Smooth muscle cell (in vitro differentiated cells): ENCODE results near the gene CCDC60. TPM values are rescaled to one million over a fixed set of nuclear protein-coding genes. Genes with fewer than 3 reads are reported as not detected.

Experiments used
- DNase-seq: peaks from one replicate; lab custom pipeline; 2025; ENCODE audit not compliant: unreplicated experiment; lab: John Stamatoyannopoulos, UW
- H2AFZ ChIP-seq: fragments of 200-600 bp; sonication (generic); 2 replicates; pipeline ENCODE4 v1.6.0; 2016; ENCODE audit warnings: antibody characterized with exemption, low read depth, mild to moderate bottlenecking
- H3F3A ChIP-seq: fragments of 200-600 bp; sonication (generic); 2 replicates; pipeline ENCODE4 v1.6.0; 2017; ENCODE audit warnings: antibody characterized with exemption, low read depth
- H3K27ac ChIP-seq: fragments of 200-600 bp; sonication (generic); 2 replicates; pipeline ENCODE4 v1.5.1; 2016; ENCODE audit warnings: low read depth, mild to moderate bottlenecking
- H3K27me3 ChIP-seq: fragments of 200-600 bp; sonication (generic); 2 replicates; pipeline ENCODE4 v1.6.1; 2016; ENCODE audit warnings: low read depth, mild to moderate bottlenecking
- H3K36me3 ChIP-seq: fragments of 200-600 bp; sonication (generic); 2 replicates; pipeline ENCODE4 v1.5.1; 2016; ENCODE audit warnings: low read depth
- H3K4me1 ChIP-seq: fragments of 200-600 bp; sonication (generic); 2 replicates; pipeline ENCODE4 v1.5.1; 2016; ENCODE audit warnings: low read depth
- H3K4me2 ChIP-seq: fragments of 200-600 bp; sonication (generic); 2 replicates; pipeline ENCODE4 v1.6.0; 2016; ENCODE audit warnings: mild to moderate bottlenecking
- H3K4me3 ChIP-seq: fragments of 200-600 bp; sonication (generic); 2 replicates; pipeline ENCODE4 v1.5.1; 2016; ENCODE audit warnings: mild to moderate bottlenecking
- H3K79me2 ChIP-seq: fragments of 200-600 bp; sonication (generic); 2 replicates; pipeline ENCODE4 v1.6.0; 2016; ENCODE audit warnings: low read depth, mild to moderate bottlenecking
- H3K9ac ChIP-seq: fragments of 200-600 bp; sonication (generic); 2 replicates; pipeline ENCODE4 v1.6.0; 2016; ENCODE audit warnings: low read depth
- H3K9me3 ChIP-seq: fragments of 200-600 bp; sonication (generic); replicated peaks from 2 replicates; pipeline ENCODE4 v1.5.1; 2016; ENCODE audit warnings: low read depth
- H4K20me1 ChIP-seq: fragments of 200-600 bp; sonication (generic); 2 replicates; pipeline ENCODE4 v1.6.0; 2016; ENCODE audit warnings: low read depth
- WGBS: methylation state at CpG from one replicate; pipeline ENCODE4 v1.1.7; 2016; ENCODE audit warnings: low lambda C conversion rate; 5-methylcytosine and 5-hydroxymethylcytosine counted together
- polyA plus RNA-seq: library from polyadenylated mRNA; unstranded; fragments of >200 nt; fragmentation: Nextera tagmentation; extraction: Ambion mirVana; gene quantifications from 2 replicates; pipeline ENCODE4 v1.2.1, GENCODE V29; 2016
- total RNA-seq: library from RNA; depleted of rRNA; stranded (reverse); fragments of >200 nt; gene quantifications from 2 replicates; pipeline ENCODE4 v1.2.3, GENCODE V29; 2014
- TF ChIP-seq, protein P1 (sequence below): fragments of 200-600 bp; sonication (generic); IDR thresholded peaks from 2 replicates; pipeline ENCODE4 v1.5.1; 2017; ENCODE audit warnings: borderline replicate concordance, mild to moderate bottlenecking, antibody characterized with exemption; ENCODE audit not compliant: insufficient read depth, poor library complexity, severe bottlenecking

The CCDC60 gene
- total and polyA plus RNA-seq, 2 experiments from 2014 or later: not detected

DNA sequence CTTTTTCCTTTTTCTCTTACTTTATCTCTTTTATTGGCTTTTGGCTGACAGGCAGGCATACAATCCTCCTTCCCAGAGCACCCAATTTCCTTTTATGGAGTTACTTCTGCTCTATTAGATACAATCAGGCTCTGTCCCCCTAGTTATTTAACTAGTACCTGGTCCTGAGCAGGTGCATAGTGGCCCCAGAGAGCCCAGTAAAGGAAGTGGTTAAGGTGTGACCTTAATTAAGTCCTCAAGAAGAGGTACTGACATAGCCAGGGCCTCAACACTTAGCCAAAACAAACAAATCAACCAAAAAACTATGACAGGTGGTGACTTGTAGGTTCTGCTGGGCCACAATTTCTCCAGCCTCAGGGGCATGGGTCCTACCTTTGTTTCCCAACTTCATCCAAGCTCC is 82.9 kb downstream of the CCDC60 start:
- no peaks in the 10 kb centered on the region for H3K79me2 ChIP-seq
- H4K20me1 ChIP-seq: no peaks in the 10 kb centered on the region
- no peak overlapping the region for H2AFZ ChIP-seq
- H3K4me2 ChIP-seq: no peak overlapping the region
- no peak overlapping the region for H3K4me3 ChIP-seq
- TF ChIP-seq, protein P1, sequence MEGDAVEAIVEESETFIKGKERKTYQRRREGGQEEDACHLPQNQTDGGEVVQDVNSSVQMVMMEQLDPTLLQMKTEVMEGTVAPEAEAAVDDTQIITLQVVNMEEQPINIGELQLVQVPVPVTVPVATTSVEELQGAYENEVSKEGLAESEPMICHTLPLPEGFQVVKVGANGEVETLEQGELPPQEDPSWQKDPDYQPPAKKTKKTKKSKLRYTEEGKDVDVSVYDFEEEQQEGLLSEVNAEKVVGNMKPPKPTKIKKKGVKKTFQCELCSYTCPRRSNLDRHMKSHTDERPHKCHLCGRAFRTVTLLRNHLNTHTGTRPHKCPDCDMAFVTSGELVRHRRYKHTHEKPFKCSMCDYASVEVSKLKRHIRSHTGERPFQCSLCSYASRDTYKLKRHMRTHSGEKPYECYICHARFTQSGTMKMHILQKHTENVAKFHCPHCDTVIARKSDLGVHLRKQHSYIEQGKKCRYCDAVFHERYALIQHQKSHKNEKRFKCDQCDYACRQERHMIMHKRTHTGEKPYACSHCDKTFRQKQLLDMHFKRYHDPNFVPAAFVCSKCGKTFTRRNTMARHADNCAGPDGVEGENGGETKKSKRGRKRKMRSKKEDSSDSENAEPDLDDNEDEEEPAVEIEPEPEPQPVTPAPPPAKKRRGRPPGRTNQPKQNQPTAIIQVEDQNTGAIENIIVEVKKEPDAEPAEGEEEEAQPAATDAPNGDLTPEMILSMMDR: no peak
- H3F3A ChIP-seq: no peaks in the 10 kb centered on the region
- no peak overlapping the region for H3K9ac ChIP-seq
- no peaks in the 10 kb centered on the region for H3K36me3 ChIP-seq
- no peaks in the 10 kb centered on the region for H3K9me3 ChIP-seq
- no peak for DNase-seq
- no peaks in the 10 kb centered on the region for H3K27me3 ChIP-seq
- no peak overlapping the region for H3K27ac ChIP-seq
- H3K4me1 ChIP-seq: no peaks in the 10 kb centered on the region

DNA sequence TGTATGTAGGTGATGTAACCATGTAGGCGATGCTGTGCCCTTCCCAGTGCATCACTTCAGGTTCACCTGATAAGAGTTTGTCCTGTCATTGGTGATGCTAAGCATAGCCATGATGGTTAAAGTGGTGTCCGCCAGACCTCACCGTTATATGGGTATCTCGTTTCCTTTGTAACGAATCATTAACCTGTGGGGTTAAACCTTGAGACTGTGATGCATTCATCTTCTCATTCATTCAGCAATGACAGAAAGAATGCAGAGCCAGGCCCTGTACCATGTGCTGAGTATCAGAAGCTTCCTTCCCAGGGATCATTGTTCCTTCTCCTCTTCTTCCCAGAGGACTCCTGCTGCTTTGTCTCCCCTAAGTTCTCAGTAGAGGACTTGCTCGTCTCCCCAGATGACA is 84.9 kb downstream of the CCDC60 start:
- H3K79me2 ChIP-seq: no peaks in the 10 kb centered on the region
- no peaks in the 10 kb centered on the region for H4K20me1 ChIP-seq
- H3K36me3 ChIP-seq: no peaks in the 10 kb centered on the region
- H3K4me2 ChIP-seq: no peak overlapping the region
- no peak overlapping the region for H3K4me3 ChIP-seq
- TF ChIP-seq, protein P1: no peak
- H3K4me1 ChIP-seq: no peaks in the 10 kb centered on the region
- no peaks in the 10 kb centered on the region for H3K9me3 ChIP-seq
- H3K27ac ChIP-seq: no peak overlapping the region
- no peaks in the 10 kb centered on the region for H3K27me3 ChIP-seq
- no peaks in the 10 kb centered on the region for H3F3A ChIP-seq
- DNase-seq: no peak
- WGBS: 93% methylated on average over 6 of the region's 6 CpGs
- no peak overlapping the region for H2AFZ ChIP-seq
- H3K9ac ChIP-seq: no peak overlapping the region

DNA sequence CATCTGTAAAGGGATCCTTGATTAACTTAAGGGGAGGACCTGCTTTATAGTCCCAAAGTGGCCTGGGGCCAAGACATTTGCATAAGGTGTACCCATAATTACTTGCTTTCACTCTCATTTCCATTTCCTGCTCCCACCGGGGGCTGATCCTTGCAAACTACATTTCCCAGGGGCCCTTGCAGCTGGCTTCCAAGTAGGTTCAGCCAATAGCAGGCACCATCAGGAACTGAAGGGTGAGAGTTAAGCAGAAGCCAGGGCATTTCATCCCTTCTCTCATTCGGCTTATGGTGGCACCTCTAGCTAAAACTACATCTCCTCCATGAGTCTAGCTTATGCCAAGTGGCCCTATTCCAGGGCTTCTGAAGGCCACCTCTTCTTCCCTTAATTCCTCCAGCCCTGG is 88.8 kb downstream of the CCDC60 start:
- Histone ChIP-seq H3K4me3 (no peak overlapping the region), H2AFZ (no peak overlapping the region), H3F3A (no peaks in the 10 kb centered on the region), H3K36me3 (no peaks in the 10 kb centered on the region), H3K4me1 (no peaks in the 10 kb centered on the region), H3K27me3 (no peaks in the 10 kb centered on the region), H3K4me2 (no peak overlapping the region), H3K27ac (no peak overlapping the region), H3K79me2 (no peaks in the 10 kb centered on the region), H3K9ac (no peak overlapping the region), H3K9me3 (no peaks in the 10 kb centered on the region), H4K20me1 (no peaks in the 10 kb centered on the region)
- WGBS: 24% methylated on average over 2 of the region's 2 CpGs
- DNase-seq: no peak
- TF ChIP-seq, protein P1: no peak

DNA sequence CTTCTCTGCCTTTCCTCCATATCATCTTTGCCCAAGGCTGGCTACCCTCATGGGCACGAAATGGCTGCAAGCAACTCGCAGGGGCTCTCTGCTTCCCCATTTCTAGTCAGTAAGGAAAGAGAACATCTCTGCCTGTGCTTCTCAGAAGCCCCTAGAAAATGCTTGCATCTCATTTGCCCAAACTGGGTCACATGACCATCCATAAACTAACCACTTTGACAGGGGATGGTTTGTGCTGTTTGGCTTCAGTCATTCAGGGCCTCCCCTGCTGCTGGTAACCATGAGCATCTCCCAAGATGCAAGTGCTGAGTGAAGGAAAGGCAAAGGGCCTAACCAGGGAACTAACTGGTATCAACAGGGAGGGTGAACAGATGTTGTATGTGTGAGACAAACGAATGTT is 91.1 kb downstream of the CCDC60 start:
- Histone ChIP-seq H3K9ac (no peak overlapping the region), H3K4me3 (no peak overlapping the region), H3F3A (no peaks in the 10 kb centered on the region), H3K27me3 (no peaks in the 10 kb centered on the region), H3K4me2 (no peak overlapping the region), H3K4me1 (no peaks in the 10 kb centered on the region), H3K36me3 (no peaks in the 10 kb centered on the region), H3K9me3 (no peaks in the 10 kb centered on the region), H2AFZ (no peak overlapping the region), H3K27ac (no peak overlapping the region), H4K20me1 (no peaks in the 10 kb centered on the region), H3K79me2 (no peaks in the 10 kb centered on the region)
- TF ChIP-seq, protein P1: no peak
- 89% methylated on average over 3 of the region's 3 CpGs for WGBS
- no peak for DNase-seq
